SK-N-MC (cell line): ENCODE results near the gene RNU1-4.
"Not testable (repeated sequence)": the region's sequence is repeated elsewhere in the genome, so short reads cannot be mapped to it uniquely, and the experiment has no call there.

Experiments
- EZH2 ChIP-seq: fragments of 200-600 bp; sonication (generic); IDR thresholded peaks from one replicate; pipeline ENCODE4 v1.6.1; 2017; ENCODE audit warnings: antibody characterized with exemption
- FOXP2 ChIP-seq: optimal IDR thresholded peaks from 2 replicates; pipeline ENCODE3; 2011; ENCODE audit warnings: mild to moderate bottlenecking, moderate library complexity; ENCODE audit not compliant: insufficient read depth; ENCODE audit errors: extremely low read length, control extremely low read depth
- POLR2AphosphoS5 ChIP-seq: IDR thresholded peaks from 2 replicates; pipeline ENCODE4 v1.6.1; 2012; ENCODE audit warnings: mild to moderate bottlenecking, low read depth, low read length, borderline replicate concordance

DNA sequence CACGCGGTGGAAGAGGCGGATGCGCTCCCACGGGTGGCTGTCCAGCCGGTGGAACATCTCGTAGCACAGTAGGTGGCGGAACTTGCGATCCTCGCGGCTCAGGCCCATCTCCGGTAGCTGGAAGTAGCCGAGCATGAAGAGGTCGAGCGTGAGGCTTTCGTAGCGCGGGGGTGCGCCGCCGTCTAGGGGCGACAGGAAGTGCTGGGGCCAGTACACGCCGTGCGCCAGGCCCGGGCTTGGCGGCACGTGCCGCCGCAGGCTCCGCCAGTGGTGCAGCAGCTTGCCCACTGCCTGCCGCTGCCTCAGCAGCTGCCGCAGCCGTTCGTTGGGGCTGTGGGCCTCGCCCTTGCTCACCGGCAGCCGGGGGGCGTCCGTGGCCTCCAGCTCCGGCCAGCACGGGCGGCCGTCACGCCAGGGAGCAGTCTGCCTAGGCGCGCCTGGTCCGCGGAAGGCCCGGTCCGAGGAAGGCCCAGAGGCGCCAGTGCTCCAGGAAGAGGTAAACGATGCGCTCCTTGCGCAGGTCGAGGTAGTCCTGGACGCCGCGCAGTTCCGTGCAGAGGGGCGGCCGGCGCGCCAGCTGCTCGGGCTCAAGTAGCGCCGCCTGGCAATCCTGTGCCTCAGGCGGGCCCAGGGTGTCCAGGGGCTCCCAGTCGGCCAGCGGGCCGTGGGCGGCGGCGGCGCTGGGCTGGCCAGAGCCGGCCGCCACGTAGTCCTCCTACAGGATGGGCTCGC is 47.4 kb upstream of the RNU1-4 start:
- not testable (repeated sequence) for TF ChIP-seq EZH2, POLR2AphosphoS5, FOXP2
